Measurements from ENCODE around the gene MC5R.

The MC5R gene

DNA sequence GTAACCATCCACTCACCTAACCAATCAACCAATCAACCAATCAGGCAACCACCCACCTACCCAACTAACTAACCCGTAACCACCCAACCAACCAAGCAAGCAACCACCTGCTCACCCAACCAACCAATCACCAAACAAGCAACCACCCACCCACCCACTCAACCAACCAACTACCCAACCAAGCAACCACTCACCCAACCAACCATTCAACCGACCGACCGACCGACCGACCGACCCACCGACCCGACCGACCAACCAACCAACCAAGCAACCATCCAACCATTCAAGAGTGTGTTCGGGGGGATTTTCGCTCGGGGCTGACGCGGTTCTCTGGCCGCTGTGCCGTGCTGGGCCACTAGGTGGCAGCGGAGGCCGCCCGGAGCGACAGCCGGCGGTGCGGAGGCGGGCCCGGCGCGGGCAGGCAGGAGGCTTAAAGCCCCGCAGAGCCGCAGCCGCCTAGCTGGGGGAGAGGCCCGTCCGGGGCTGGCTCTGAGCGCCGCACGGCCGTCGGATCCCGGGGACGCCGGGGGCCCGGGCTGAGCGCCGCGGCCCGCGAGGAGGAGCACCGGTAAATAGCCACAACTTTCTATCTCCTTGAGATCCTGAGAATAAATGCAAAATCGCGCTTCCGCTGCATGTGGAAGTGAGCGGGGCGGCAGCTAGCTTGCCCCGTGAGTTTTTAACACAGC is at the start of gene MC5R:
Gene MC5R, plus strand, starts transcription at position 443 of the 689 bp plus-strand sequence. CDS start 1,617 bp downstream, outside the sequence.
- peak in 11 of 14 donors; percentile 5 to 67 (median 31) for DNase-seq

DNA sequence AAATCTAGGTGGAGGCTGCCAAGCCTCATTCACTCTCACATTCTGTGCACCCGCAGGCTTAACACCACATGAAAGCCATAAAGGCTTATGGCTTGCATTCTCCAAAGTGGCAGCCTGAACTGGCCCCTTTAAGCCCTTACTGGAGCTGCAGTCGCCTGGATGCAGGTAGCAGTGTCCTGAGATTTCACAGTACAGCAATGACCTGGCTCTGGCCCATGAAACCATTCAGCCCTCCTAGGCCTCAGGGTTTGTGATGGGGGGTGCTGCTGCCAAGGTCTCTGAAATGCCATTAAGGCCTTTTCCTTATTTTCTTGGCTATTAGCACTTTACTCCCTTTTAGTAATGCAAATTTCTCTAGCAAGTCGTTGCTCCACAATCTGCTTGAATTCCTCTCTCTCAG is 48.9 kb upstream of the MC5R start:
- no peak for DNase-seq

DNA sequence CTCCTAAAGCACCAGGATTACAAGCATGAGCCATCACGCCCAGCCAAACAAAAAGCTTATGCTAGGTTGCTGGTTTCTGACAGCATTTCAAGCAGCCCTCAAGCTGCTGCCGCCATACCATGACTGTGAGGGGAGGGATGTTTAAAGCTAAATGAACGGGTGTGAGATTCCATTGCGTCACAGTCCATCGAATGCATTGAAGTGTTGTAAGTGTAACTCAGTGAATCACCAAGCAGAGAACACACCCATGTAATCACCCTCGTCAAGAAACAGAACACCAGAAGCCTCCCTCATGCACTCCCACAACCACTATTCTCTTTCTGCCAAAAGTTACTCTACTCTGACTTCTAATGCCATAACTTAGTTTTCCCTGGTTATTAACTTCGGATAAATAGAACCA is 32.8 kb upstream of the MC5R start:
- DNase-seq = no peak

DNA sequence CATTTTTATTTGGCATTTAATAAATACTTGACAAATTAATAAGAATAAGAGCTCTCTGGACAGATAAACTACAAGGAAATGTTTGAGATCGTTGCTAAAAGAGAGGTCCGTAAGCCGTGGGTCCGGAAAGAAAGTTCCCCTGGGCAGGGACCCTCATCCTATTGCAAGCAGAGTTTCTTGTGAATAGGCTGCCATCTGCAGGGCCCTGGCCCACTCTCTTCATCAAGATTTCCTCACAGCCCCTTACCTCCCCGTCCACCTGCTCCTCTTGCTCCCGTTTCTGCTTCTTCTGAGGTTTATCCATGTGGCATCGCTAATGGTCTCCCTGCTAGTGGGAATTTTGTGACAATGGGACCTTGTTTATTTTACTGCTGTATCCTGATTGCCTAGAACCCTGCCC is 30.1 kb upstream of the MC5R start:
- no peak for DNase-seq

DNA sequence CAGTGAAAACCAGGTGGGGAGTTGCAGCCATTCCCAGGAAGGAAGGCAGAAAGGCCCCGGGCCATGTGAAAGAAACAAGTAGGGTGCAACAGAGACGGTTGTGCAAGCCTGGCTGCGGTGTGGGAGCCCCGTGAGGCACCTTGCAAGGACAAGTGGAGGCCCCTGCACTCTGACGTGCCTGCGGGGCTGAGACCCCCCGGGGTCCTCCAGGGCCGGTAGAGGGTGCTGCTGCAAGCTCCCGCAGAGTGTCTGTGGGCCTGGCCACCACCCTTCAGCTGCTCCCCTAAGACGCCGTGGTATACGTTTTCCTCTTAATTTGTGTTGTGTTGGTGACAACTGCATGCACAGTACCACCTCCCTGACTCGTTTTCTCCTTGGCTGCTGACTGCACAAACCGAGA is 27.4 kb upstream of the MC5R start:
- DNase-seq = no peak

DNA sequence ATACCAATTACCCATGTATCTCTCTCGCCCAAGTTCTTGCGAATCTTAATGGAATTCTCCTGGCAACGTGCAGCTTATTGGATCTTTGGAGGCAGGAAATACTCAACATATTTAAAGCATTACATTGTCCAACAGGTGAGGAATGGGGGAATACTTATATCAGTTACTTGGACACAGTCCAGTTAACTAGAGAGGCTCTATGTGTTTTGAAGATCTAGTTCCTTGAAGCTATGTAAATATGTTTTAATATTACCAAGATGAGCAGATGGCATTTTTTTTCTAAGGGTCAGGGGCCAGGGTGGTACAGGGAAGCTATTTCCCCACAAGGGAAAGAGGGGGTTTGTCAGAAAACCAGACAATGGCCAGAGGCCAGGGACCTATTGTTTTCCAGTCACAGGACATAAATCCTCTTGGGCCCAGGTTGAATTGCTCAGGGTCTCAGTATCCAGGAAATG is 26.8 kb upstream of the MC5R start:
- no peak for DNase-seq

DNA sequence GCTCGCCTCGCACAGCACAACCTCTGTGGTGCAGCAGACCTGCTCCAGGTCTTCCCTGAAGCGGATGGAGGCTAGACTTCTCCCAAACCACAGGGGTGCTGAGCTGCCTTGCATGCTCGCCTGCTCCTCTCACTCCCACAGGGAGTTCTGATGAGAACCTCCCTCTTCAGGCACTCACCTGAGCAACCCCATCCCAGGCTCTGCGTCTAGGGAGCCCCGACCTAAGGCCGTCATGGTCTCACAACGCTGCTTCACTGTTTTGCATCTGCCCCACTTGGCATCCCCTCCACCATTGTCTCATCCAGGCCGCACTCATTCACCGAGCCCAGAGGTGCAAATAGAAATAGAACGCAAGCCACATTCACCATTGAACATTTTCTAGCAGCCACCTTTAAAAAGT is 24.6 kb upstream of the MC5R start:
- DNase-seq = no peak

DNA sequence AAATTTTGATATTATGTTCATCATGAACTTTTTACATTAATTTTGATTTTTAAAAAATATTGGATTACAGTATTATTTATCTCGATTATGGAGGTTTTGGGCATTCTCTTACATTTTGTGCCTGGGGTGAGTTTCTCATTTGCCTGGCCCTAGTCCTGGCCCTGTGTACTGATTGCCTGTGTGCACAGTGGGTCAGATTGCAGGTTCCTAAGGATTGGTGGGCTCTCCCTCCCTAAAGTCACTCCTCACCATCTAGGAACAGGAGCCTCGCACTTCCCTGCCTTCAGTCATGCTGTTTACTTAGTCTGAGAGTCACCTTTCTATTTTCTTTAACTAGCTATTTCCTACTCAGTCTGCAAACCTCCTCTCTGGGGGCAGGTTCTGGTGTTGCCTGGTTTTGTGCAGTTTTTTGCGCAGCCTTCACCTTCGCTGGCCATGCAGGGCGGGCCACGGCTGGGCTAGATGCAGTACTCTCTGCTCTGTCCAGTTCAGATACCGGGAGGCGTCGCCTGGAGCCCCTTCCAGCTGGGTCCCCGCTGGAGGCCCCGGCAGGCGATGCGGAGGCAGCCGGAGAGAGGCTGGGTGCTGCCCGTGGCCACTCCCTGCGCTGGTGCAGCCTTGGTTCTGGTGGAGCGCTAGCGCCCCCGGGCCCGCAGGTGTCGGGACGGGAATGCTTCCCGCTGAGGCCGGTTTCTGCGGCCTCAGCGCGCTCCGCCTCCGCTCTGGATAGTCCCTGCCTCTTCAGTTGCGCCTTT is 23.3 kb upstream of the MC5R start:
- DNase-seq = peak in 11 of 14 donors; percentile 7 to 67 (median 23)

DNA sequence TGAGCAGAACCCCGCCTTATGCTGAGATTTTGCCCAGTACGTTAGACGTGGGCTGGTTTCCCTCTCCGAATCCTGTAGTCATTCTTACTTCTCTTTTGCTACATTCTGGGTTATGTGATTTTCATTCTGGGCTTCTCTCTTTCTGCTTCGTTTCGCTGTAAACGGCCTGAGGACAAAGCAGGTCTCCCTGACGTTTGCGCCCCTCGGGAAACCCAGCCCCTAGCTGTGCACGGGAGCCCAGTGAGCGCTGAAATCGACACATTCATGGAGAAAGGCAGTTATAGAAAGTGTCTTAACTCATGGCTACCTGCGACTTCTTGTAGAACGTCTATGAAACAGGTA is 22.7 kb upstream of the MC5R start:
- no peak for DNase-seq

DNA sequence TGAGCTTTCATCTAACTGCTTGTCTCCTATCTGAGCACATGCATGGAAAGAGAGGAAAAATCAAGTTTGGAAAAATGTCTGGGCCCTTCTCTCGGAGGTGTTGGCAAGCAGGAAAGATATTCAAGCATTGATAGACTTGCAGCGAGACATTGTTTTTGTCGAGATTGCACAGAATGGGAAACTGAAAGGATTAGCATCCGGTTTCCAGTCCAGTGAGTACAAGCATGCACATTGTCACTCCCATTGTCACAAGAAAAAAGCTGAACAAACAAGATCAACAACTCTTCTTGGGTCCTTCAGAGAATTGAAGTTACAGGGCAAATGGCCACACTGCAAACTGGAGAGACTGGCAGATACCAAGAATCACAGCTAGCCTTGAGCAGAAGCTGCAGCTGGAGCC is 19.6 kb upstream of the MC5R start:
- DNase-seq = no peak

DNA sequence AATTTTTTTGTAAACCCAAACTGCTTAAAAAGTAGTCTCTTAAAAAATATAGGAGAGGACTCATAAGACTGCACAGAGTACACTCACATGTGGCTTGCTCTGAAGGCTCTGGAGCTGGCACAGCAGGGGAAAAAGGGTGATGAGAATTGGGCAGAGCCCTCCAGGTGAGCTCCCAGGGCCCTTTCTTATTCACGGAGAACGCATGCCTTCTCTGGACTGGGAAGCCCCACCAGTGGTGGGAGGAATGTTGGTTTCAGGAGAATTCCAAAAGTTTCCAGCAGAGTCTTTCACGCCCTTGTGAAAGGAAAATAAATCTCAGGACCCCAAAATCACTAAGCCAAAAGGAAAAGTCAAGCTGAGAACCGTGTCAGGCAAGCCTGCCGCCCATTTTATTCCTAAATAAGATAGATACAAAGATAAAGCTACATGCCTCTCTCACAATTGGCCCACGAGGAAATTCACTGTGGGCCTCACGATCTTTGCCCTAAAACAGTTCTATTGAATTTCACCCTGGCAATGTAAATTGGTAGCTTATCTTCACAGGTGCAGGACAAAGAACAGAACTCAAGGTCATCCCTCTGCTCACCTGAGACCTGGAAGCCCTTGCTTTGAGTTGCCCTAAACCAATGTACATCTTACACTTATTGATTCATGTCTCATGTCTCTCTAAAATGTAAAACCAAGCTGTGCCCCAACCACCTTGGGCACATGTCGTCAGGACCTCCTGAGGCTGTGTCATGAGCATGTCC is 15.5 kb upstream of the MC5R start:
- DNase-seq = no peak

DNA sequence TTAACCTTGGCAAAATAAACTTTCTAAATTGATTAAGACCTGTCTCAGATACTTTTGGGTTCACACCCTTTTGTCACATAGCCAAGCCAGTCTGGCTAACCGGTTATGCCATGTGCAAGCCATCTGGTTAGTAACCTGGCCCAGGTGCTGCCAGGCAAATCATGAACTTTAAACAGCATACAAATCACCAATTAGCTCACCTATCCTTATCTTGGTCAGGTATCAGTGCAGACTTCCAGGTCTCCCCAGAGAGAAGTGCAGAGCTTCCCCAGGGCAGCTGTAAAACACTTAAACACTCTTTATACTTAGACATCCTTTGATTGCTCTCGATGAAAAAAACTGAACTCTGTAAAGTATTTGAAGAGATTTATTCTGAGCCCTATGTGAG is 14.9 kb upstream of the MC5R start:
- DNase-seq = no peak

DNA sequence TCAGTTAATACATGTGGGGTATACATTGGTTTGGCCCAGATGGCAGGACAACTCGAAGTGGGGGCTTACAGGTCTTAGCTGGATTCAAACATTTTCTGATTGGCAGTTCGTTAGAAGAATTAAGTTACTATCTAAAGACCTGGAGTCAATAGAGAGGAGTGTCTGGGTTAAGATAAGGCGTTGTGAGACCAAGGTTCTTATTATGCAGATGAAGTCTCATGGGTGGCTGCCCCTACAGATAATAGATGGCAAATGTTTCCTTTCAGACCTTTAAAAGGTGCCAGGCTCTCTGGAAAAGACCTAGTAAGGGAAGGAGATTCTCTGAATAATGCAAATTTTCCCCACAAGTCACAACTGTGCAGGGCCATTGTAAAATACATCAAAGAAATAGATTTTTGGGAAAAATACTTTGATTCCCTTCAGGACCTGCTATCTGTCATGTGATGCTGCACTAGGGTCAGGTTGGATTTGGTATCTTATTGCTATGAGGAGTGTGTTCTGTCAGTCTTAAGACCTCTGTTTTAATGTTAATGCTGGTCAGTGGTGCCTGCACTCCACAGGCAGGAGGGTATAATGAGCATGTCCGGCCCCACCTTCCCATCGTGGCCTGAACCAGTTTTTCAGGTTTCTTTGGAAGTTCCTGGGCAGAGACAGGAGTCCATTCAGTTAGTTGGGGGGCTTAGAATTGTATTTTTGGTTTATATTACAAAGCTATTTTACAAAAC is 14.3 kb upstream of the MC5R start:
- DNase-seq = no peak

DNA sequence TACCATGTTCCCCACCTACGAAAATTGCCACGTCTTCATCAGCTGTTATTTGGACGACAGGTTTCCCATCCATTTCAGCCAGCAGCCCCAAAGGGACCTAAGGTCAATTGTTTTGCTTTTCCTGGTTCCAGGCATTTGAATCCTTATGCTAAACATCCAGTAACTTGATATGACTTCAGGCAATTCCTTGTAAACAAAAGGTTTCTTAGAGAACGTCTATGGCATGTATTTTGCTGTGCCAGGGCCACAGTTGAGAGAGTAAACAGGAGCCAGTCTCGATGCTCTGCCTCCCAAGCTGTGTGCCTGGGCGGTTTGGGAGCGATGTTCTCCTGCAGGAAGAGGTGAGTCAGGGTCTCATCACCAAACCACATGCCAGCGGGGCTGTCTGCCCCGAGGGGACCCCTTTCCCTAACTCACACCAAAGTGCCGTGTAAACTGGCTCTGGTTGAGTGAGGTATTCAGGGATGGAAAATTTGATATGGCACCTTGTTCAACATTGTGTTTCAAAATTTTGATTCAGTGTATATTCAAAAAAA is 12.9 kb upstream of the MC5R start:
- DNase-seq = no peak

DNA sequence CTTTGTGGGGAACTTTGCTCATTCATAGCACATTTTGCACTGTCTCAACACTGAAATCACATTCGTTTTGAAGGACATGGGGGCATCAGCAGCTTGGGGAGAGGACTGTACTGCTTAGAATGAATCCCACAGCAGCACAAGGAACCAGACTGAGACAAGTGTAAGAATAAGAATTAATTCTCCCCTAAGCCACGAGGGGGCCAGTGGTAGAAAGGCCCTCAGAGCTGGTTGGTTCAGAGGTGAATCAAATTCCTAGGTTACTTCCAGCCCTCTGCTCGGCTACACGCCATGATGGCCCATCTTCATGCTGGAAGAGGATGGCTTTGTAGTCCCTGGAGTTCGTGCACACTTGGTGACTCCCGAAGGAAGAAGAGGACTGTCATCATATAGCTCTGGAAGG is 12.0 kb upstream of the MC5R start:
- DNase-seq = no peak

DNA sequence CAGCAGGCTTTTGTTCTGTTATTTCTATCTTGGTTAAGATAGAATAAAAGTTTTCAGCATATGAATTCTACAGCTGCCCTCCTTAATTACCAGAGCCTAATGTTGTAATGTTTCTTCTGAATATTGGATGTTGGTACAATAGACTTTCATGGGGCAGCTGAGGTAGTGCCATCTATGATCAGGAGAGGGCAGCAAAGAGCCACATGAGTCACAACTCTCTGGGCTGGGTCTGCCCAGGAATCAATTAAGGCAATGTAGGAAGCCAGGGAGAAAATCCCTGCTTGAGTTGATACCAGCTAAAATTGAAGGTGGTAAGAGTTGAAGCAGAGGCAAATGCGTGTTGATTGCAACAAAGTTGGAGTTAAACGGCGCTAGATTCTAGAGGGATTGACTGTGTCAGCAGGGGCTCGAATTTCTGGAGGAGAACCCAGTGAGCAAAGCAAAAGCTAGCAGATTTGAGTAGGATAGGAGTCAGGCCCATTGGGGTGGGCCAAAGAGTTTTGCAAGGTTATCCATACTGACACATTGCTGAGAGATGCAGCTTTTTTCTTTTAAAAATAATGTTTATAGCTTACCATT is 10.6 kb upstream of the MC5R start:
- peak in 10 of 14 donors; percentile 9 to 53 (median 22) for DNase-seq

DNA sequence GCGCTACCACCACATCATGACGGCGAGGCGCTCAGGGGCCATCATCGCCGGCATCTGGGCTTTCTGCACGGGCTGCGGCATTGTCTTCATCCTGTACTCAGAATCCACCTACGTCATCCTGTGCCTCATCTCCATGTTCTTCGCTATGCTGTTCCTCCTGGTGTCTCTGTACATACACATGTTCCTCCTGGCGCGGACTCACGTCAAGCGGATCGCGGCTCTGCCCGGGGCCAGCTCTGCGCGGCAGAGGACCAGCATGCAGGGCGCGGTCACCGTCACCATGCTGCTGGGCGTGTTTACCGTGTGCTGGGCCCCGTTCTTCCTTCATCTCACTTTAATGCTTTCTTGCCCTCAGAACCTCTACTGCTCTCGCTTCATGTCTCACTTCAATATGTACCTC is 2.3 kb downstream of the MC5R start:
- DNase-seq = no peak

DNA sequence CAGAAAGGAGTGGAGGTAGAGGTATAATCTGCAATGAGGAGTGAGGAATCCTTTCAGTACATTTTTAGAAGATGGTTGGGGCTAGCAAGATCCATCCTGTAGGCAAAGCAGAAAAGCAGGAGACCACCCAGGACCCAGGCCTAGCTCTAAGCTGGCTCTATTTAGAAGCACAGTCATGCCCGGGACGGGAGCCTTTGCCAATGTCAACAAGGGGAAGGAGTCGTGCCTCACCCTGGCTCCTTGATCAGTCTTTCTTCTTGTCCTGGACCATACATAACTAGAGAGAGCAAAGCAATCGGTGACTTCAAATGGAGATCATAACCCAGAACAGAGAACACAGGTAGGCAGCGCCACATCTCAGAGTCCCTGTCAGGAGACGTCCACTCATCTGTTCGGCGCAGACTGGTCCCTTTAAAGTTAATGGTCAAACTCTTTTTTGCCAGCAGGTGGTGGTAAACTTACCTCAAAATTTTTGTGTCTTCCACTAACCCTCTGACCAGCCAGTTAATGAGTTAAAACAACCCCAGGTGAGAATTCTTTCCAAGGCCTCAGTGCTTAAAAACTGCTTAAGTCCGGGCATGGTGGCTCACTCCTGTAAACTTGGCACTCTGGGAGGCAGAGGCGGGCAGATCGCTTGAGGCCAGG is 8.0 kb downstream of the MC5R start:
- DNase-seq = no peak

DNA sequence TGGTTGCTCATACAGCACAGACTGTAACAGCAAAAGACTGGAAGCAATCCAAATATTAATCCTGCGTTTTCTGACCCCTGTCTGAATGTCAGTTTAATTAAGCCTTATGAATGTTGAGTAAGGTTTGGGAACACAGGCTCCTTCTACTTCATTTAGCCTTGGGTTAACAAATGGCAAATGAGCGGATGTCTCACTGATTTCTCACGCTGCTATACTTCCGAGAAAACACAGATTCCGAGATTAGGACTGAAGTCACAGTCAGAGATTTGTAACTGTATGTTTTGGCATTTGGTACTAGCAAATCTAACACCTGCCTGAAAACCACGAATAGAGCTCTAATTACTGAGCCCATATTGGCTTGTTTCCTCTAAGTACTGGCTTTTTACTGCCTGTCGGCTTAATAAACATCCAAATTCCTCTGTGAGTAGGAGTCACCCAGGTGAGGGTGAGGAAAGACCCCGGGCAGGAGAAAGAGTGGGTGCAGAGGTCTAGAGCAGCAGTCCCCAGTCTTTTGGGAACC is 10.6 kb downstream of the MC5R start:
- peak in 1 of 14 donors; percentile 1 for DNase-seq

DNA sequence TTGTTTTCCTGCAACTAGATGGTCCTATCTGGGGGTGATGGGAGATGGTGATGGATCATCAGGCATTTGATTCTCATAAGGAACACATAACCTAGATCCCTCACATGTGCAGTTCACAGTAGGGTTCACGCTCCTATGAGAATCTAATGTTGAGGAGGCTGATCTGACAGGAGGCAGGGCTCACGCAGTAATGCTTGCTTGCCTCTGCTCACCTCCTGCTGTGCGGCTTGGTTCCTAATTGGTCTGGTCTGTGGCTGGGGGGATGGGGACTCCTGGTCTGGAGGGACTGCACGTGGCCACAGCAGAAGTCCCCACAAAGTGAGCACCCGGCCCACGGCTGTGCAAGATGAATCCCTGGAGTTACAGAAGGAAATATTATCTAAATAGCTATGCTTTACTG is 11.3 kb downstream of the MC5R start:
- no peak for DNase-seq

DNA sequence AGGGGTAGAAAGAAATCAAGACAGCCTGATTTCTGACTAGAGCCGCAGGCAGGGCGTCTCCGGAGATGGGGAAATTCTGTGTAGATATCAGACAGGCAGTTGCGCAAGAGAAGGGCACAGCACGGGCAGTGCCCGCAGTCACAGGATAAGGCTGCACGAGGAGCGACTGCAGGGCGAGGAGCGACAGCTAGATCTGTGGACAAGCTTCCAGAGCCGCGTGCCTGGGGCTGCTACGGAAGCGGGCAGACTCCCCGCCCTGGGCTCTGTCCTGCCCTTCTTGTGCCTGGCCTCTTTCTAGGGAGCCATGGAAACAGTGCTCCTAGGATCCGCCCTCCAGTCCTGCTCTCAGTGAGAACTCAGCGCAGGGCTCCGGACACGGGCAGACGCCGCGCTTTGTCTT is 12.6 kb downstream of the MC5R start:
- no peak for DNase-seq
